Epithelial cell of proximal tubule (primary cell): ENCODE data around the gene NKX3-2. TPM values are rescaled to one million over a fixed set of nuclear protein-coding genes. Genes with fewer than 3 reads are reported as not detected.

Experiments
- DNase-seq: peaks from one replicate; pipeline ENCODE4 v3.0.0-alpha.2; 2011; ENCODE audit warnings: low read depth
- H3K4me3 ChIP-seq: 2 replicates; pipeline ENCODE4 v1.5.1; 2011; ENCODE audit warnings: low read depth, mild to moderate bottlenecking, low read length
- total RNA-seq: library from RNA; depleted of rRNA; stranded (reverse); fragments of >200 nt; gene quantifications from 2 replicates; pipeline ENCODE4 v1.2.3, GENCODE V29; 2015
- TF ChIP-seq, protein P1 (sequence below): conservative IDR thresholded peaks from 2 replicates; pipeline ENCODE4 v1.5.1; 2012; ENCODE audit warnings: low read depth, mild to moderate bottlenecking, low read length

Gene NKX3-2
- total RNA-seq, 1 donor from 2014 or later, result not detected

- no peak overlapping the region for H3K4me3 ChIP-seq
- TF ChIP-seq, protein P1, sequence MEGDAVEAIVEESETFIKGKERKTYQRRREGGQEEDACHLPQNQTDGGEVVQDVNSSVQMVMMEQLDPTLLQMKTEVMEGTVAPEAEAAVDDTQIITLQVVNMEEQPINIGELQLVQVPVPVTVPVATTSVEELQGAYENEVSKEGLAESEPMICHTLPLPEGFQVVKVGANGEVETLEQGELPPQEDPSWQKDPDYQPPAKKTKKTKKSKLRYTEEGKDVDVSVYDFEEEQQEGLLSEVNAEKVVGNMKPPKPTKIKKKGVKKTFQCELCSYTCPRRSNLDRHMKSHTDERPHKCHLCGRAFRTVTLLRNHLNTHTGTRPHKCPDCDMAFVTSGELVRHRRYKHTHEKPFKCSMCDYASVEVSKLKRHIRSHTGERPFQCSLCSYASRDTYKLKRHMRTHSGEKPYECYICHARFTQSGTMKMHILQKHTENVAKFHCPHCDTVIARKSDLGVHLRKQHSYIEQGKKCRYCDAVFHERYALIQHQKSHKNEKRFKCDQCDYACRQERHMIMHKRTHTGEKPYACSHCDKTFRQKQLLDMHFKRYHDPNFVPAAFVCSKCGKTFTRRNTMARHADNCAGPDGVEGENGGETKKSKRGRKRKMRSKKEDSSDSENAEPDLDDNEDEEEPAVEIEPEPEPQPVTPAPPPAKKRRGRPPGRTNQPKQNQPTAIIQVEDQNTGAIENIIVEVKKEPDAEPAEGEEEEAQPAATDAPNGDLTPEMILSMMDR, result no peak
- no peak for DNase-seq
Observed at GRCh38 chr4:13521047-13521446, 23.3 kb downstream of the NKX3-2 start.

- TF ChIP-seq, protein P1, result no peak
- DNase-seq, result no peak
- H3K4me3 ChIP-seq, result no peak overlapping the region
Observed at GRCh38 chr4:13516315-13516860, 27.9 kb downstream of the NKX3-2 start.

DNA sequence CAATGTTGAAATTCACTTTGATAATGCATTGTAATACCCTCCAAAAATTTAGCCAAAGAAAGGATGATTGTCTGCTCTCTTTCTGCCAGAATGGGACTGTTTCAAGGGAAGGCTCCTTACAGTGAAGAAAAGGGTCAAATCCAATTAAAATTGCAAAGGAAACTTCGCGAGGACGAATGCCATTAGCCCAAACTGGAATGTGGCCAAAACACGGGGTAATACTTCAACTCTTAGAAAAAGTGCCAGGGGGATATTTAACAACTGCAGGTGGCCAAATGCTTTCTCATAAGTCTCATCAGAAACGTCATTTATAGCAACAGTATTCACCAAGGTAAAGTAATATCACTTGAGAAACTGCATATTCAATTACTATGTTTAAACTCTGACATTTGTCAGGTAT, 29.0 kb downstream of the NKX3-2 start:
- no peak for DNase-seq
- TF ChIP-seq, protein P1, result no peak
- H3K4me3 ChIP-seq, result no peak overlapping the region

DNA sequence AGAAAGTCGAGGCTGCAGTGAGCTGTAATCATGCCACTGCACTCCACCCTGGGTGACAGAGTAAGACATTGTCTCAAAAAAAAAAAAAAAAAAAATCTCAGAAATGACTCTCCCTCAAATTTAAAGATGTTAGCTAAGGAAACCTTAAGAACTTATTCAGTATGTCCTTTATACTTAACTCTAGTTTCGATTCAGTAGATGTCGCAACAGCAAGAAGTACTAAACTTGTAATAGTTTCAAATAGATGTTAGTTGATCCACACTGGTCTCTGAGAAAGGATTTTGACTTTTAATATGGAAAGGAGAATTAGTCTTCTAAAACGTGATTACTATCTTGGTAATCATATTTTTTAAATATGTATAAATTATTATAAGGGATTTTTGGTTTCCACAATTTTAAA, 29.6 kb downstream of the NKX3-2 start:
- no peak for DNase-seq
- no peak overlapping the region for H3K4me3 ChIP-seq
- TF ChIP-seq, protein P1, result no peak

GRCh38 chr4:13511101-13511500, 33.2 kb downstream of the NKX3-2 start:
- no peak overlapping the region for H3K4me3 ChIP-seq
- no peak for DNase-seq
- TF ChIP-seq, protein P1, result no peak

- no peak overlapping the region for H3K4me3 ChIP-seq
- TF ChIP-seq, protein P1, result no peak
- DNase-seq, result no peak
Observed at GRCh38 chr4:13509442-13509841, 34.9 kb downstream of the NKX3-2 start.

GRCh38 chr4:13504374-13504773, 39.9 kb downstream of the NKX3-2 start:
- no peak for DNase-seq
- no peak overlapping the region for H3K4me3 ChIP-seq
- TF ChIP-seq, protein P1, result no peak
